GM12878 (cell line): ENCODE results near the gene NFE2L3. TPM values are rescaled to one million over a fixed set of nuclear protein-coding genes. Genes with fewer than 3 reads are reported as not detected.
A peak's percentile ranks its signal among the peaks of the same experiment; 100 is the strongest.

Experiments
- ATAC-seq: fragments of 200-7000 bp; cut with Tn5 transposase; 3 replicates; pipeline ENCODE4 v1.9.1; 2020; ENCODE audit warnings: mild to moderate bottlenecking, moderate library complexity
- BruUV-seq: library from RNA; stranded (reverse); fragments of 400-500 nt; replicated peaks from 2 replicates; lab custom pipeline; 2021; lab: Mats Ljungman, UMichigan
- CTCF ChIA-PET: fragments of 300-600 bp; sonication (Branson Sonifier 250); formaldehyde crosslinking; extraction: SDS; loops from one replicate; lab custom pipeline; 2021; ENCODE audit warnings: inconsistent platforms; lab: Yijun Ruan, JAX
- POLR2A ChIA-PET: fragments of 350-600 bp; formaldehyde crosslinking; extraction: SDS; loops from one replicate; lab custom pipeline; 2021; ENCODE audit warnings: inconsistent platforms; lab: Charles Lee
- RAD21 ChIA-PET: fragments of 300-600 bp; sonication (Branson Sonifier 250); formaldehyde crosslinking; loops from one replicate; lab custom pipeline; 2023; ENCODE audit warnings: antibody characterized with exemption; ENCODE audit not compliant: unreplicated experiment; lab: Charles Lee
- SMC1A ChIA-PET: fragments of 300-600 bp; sonication (Branson Sonifier 250); formaldehyde crosslinking; loops from one replicate; lab custom pipeline; 2023; ENCODE audit not compliant: unreplicated experiment, uncharacterized antibody; lab: Charles Lee
- DNase-seq: peaks from one replicate; pipeline ENCODE4 v3.0.0-alpha.2; 2011; ENCODE audit warnings: low read depth, low spot score
- FAIRE-seq: peaks from 3 replicates; lab custom pipeline; 2011; peaks lifted over from hg19 to GRCh38; lab: Jason Lieb, UNC
- H2AFZ ChIP-seq: 2 replicates; pipeline ENCODE4 v1.6.0; 2011; ENCODE audit warnings: low read depth, low read length, control low read depth; ENCODE audit not compliant: control insufficient read depth
- H3K27ac ChIP-seq: 2 replicates; pipeline ENCODE4 v1.5.1; 2011; ENCODE audit warnings: control low read depth; ENCODE audit not compliant: control insufficient read depth, insufficient read depth
- H3K27me3 ChIP-seq, 2 experiments: replicated peaks in 1 of 2; 2 replicates each; pipeline versions ENCODE4 v1.6.0 to v1.6.1; 2011; ENCODE audit warnings: low read length in 1 of 2; ENCODE audit not compliant: control insufficient read depth in 2 of 2, insufficient read depth in 2 of 2
- H3K36me3 ChIP-seq, 2 experiments: 2 replicates each; pipeline ENCODE4 v1.5.1; 2011; ENCODE audit warnings: low read length in 1 of 2; ENCODE audit not compliant: control insufficient read depth in 2 of 2, insufficient read depth in 2 of 2
- H3K4me1 ChIP-seq: 2 replicates; pipeline ENCODE4 v1.6.1; 2011; ENCODE audit warnings: mild to moderate bottlenecking, low read length, moderate library complexity, mixed read lengths; ENCODE audit not compliant: control insufficient read depth, insufficient read depth
- H3K4me2 ChIP-seq: 2 replicates; pipeline ENCODE4 v1.6.0; 2011; ENCODE audit warnings: control low read depth; ENCODE audit not compliant: control insufficient read depth, insufficient read depth
- H3K4me3 ChIP-seq: fragments of 200-600 bp; sonication (generic); 2 replicates; pipeline ENCODE4 v1.5.1; 2016
- H3K79me2 ChIP-seq: 2 replicates; pipeline ENCODE4 v1.6.0; 2011; ENCODE audit warnings: low read length; ENCODE audit not compliant: control insufficient read depth, insufficient read depth
- H3K9ac ChIP-seq: 2 replicates; pipeline ENCODE4 v1.8.0; 2011; ENCODE audit warnings: low read length, control low read depth, mixed read lengths; ENCODE audit not compliant: control insufficient read depth, insufficient read depth
- H3K9me3 ChIP-seq: replicated peaks from 3 replicates; pipeline ENCODE4 v1.5.1; 2011; ENCODE audit warnings: mild to moderate bottlenecking, low read length; ENCODE audit not compliant: control insufficient read depth, insufficient read depth
- H4K20me1 ChIP-seq: 2 replicates; pipeline ENCODE4 v1.6.0; 2011; ENCODE audit not compliant: control insufficient read depth, insufficient read depth
- ATF3 ChIP-seq: IDR thresholded peaks from 2 replicates; pipeline ENCODE4 v1.6.1; 2011; ENCODE audit warnings: low read depth, mild to moderate bottlenecking, low read length, moderate library complexity, borderline replicate concordance; ENCODE audit errors: extremely low read depth
- BCL11A ChIP-seq: IDR thresholded peaks from 2 replicates; pipeline ENCODE4 v1.6.1; 2011; ENCODE audit warnings: low read depth, low read length
- CBFB ChIP-seq: IDR thresholded peaks from 2 replicates; pipeline ENCODE4 v1.6.1; 2016; ENCODE audit warnings: antibody characterized with exemption, low read depth
- CHD2 ChIP-seq: IDR thresholded peaks from 2 replicates; pipeline ENCODE4 v1.6.1; 2011; ENCODE audit warnings: low read depth, low read length, improper control_type of control experiment, borderline replicate concordance
- EZH2 ChIP-seq: IDR thresholded peaks from 2 replicates; pipeline ENCODE4 v1.6.1; 2012; ENCODE audit warnings: low read depth, mild to moderate bottlenecking, control low read depth, inconsistent platforms, low read length, borderline replicate concordance; ENCODE audit not compliant: control insufficient read depth
- GATAD2B ChIP-seq: fragments of 450-650 bp; conservative IDR thresholded peaks from 2 replicates; pipeline ENCODE4 v1.6.1; 2017; ENCODE audit warnings: low read depth, mild to moderate bottlenecking, moderate library complexity
- IKZF1 ChIP-seq: fragments of 450-650 bp; conservative IDR thresholded peaks from 2 replicates; pipeline ENCODE4 v1.6.1; 2017; ENCODE audit warnings: antibody characterized with exemption, mild to moderate bottlenecking
- JUNB ChIP-seq: IDR thresholded peaks from 2 replicates; pipeline ENCODE4 v1.6.1; 2016; ENCODE audit warnings: antibody characterized with exemption, mild to moderate bottlenecking
- MEF2A ChIP-seq: IDR thresholded peaks from 2 replicates; pipeline ENCODE4 v1.6.1; 2011; ENCODE audit warnings: low read depth, mild to moderate bottlenecking, low read length, moderate library complexity; ENCODE audit not compliant: insufficient read depth
- NFYA ChIP-seq: IDR thresholded peaks from 2 replicates; pipeline ENCODE4 v1.6.1; 2011; ENCODE audit warnings: low read depth, mild to moderate bottlenecking, low read length, improper control_type of control experiment, borderline replicate concordance
- POLR2A ChIP-seq: IDR thresholded peaks from 2 replicates; pipeline ENCODE4 v1.6.1; 2011; ENCODE audit warnings: low read depth, mild to moderate bottlenecking, low read length
- RB1 ChIP-seq: fragments of 450-650 bp; formaldehyde crosslinking; IDR thresholded peaks from 2 replicates; pipeline ENCODE4 v1.6.1; 2017; ENCODE audit warnings: mild to moderate bottlenecking, borderline replicate concordance
- SMAD5 ChIP-seq: IDR thresholded peaks from 2 replicates; pipeline ENCODE4 v1.6.1; 2016; ENCODE audit warnings: antibody characterized with exemption, low read depth
- USF2 ChIP-seq: IDR thresholded peaks from 2 replicates; pipeline ENCODE4 v1.6.1; 2011; ENCODE audit warnings: low read depth, low read length, improper control_type of control experiment, borderline replicate concordance
- WGBS: methylation state at CpG from one replicate; pipeline ENCODE4 v1.1.6; 2016; ENCODE audit warnings: low lambda C conversion rate; ENCODE audit not compliant: insufficient replicate concordance, insufficient coverage; ENCODE audit errors: missing lambda C conversion rate; 5-methylcytosine and 5-hydroxymethylcytosine counted together
- in situ Hi-C: fragments of 300-500 bp; cut with MboI; formaldehyde crosslinking; loops from 9 replicates; pipeline ENCODE4 v1.14.3; 2018; ENCODE audit warnings: mixed read lengths
- intact Hi-C: fragments of 100-400 bp; cut with micrococcal nuclease; formaldehyde crosslinking; loops from one replicate; pipeline ENCODE4 v1.14.2; 2022; ENCODE audit not compliant: unreplicated experiment
- polyA plus RNA-seq, 11 experiments: library from polyadenylated mRNA; depleted of rRNA in 4 of 11; unstranded in 6 of 11; stranded (reverse) in 5 of 11; fragments of >200 nt; fragmentation: Nextera tagmentation in 4 of 11; fragmentation: Illumina TruSeq in 1 of 11; extraction: Ambion mirVana in 4 of 11; extraction: Trizol in 1 of 11; gene quantifications; 1 replicate in 1 of 11; 2 replicates in 10 of 11; pipeline versions ENCODE4 v1.2.1 to v1.2.3, GENCODE V29; 2011 to 2016; ENCODE audit warnings: inconsistent platforms in 2 of 11, missing spikeins in 2 of 11, low read depth in 1 of 11
- total RNA-seq, 4 experiments: library from RNA; depleted of rRNA in 3 of 4; stranded (reverse); fragments of >200 nt in 3 of 4; fragmentation: Illumina TruSeq in 1 of 4; extraction: Trizol in 1 of 4; gene quantifications; 2 replicates each; pipeline versions ENCODE4 v1.2.1 to v1.2.3, GENCODE V29; 2013 to 2021

NFE2L3 gene
- total and polyA plus RNA-seq, 10 of the 15 experiments (the other 5 are each of a cell fraction or from before 2014, with no cell fraction given) = 4.4 to 34.9 (median 13.0) TPM

- Histone ChIP-seq H3K9me3 (no peaks in the 10 kb centered on the region), H3K4me2 (no peak overlapping the region), H3K9ac (no peak overlapping the region), H3K4me1 (no peaks in the 10 kb centered on the region), H3K27ac (no peak overlapping the region), H3K36me3 (peaks cover 0 to 6% of the 10 kb centered on the region in 2 experiments; a peak in 2 of 4 replicates), H2AFZ (no peak overlapping the region), H3K27me3 (no peaks in the 10 kb centered on the region), H4K20me1 (no peaks in the 10 kb centered on the region), H3K4me3 (no peak overlapping the region), H3K79me2 (no peaks in the 10 kb centered on the region)
- 85% methylated on average over 7 of the region's 7 CpGs for WGBS
- intact Hi-C loops = no loop called here
- ChIA-PET CTCF (no interaction called here), RAD21 (no interaction called here), POLR2A (interaction anchor here (0.6 kb wide), 1 partner anchor 68 kb away, joined by 4 read pairs; no protein-coding TSS in a partner anchor), SMC1A (interaction anchor here (1.0 to 2.2 kb wide), 2 partner anchors 13 to 286 kb away, joined by 3 to 6 read pairs; no protein-coding TSS in a partner anchor)
- no TSS peak for BruUV-seq
- TF ChIP-seq POLR2A (0 out of 2 replicates have a peak, but pooled peaks have one; percentile 21), SMAD5 (no peak), MEF2A (no peak)
- FAIRE-seq (no peak), DNase-seq (no peak), ATAC-seq (peak; percentile 33)
- in situ Hi-C loops = no loop called here
Measured at GRCh38 chr7:26178272-26178960, 26.4 kb downstream of the NFE2L3 start.

GRCh38 chr7:26179422-26179821, 27.4 kb downstream of the NFE2L3 start:
- no TSS peak for BruUV-seq
- WGBS = 80% methylated on average over 5 of the region's 5 CpGs
- H3K4me1 ChIP-seq = no peaks in the 10 kb centered on the region
- H2AFZ ChIP-seq = no peak overlapping the region
- no peak overlapping the region for H3K4me2 ChIP-seq
- H3K9me3 ChIP-seq = no peaks in the 10 kb centered on the region
- ChIA-PET CTCF (interaction anchor here (1.5 to 5.7 kb wide), 2 partner anchors 10 to 88 kb away, joined by 8 to 25 read pairs; no protein-coding TSS in a partner anchor), POLR2A (interaction anchor here (0.6 to 4.7 kb wide), 5 partner anchors 9 to 75 kb away, joined by 4 to 25 read pairs (median 7); no protein-coding TSS in a partner anchor), RAD21 (interaction anchor here (0.9 to 1.0 kb wide), 2 partner anchors 27 to 186 kb away, joined by 3 to 4 read pairs; partner anchors contain the start of gene NFE2L3), SMC1A (interaction anchor here (1.0 to 3.3 kb wide), 6 partner anchors 13 to 287 kb away, joined by 3 to 17 read pairs (median 8); no protein-coding TSS in a partner anchor)
- in situ Hi-C loops (no loop called here), intact Hi-C loops (no loop called here)
- TF ChIP-seq EZH2 (no peak), CHD2 (no peak), RB1 (no peak), JUNB (no peak), CBFB (no peak), NFYA (no peak), BCL11A (no peak), IKZF1 (no peak), ATF3 (no peak), USF2 (no peak), GATAD2B (no peak)
- FAIRE-seq (no peak), ATAC-seq (peak; percentile 1; the same call in 1 of the 3 replicates), DNase-seq (no peak)
- H3K4me3 ChIP-seq = no peak overlapping the region
- H4K20me1 ChIP-seq = no peaks in the 10 kb centered on the region
- H3K36me3 ChIP-seq = peaks cover 0 to 6% of the 10 kb centered on the region in 2 experiments; a peak in 2 of 4 replicates
- H3K79me2 ChIP-seq = no peaks in the 10 kb centered on the region
- H3K27ac ChIP-seq = no peak overlapping the region
- no peak overlapping the region for H3K9ac ChIP-seq
- no peaks in the 10 kb centered on the region for H3K27me3 ChIP-seq
